Measurements from ENCODE around the gene ADH5.
"Not testable (repeated sequence)": the region's sequence is repeated elsewhere in the genome, so short reads cannot be mapped to it uniquely, and the experiment has no call there.

Gene ADH5

GRCh38 chr4:99121008-99121407 lies 32.4 kb upstream of the ADH5 start:
- Histone ChIP-seq H3K36me3 (no peaks in the 10 kb centered on the region), H3K9me3 (no peaks in the 10 kb centered on the region), H3K27me3 (no peaks in the 10 kb centered on the region), H3K4me1 (no peaks in the 10 kb centered on the region), H3K4me3 (ENCODE audit: low read depth, low read length) (no peak overlapping the region)
- DNase-seq: no peak
- no peak for TF ChIP-seq CTCF (IDR thresholded peaks at IDR 0.05; ENCODE audit: low read depth, low read length)

GRCh38 chr4:99120501-99120900 lies 31.9 kb upstream of the ADH5 start:
- no peaks in the 10 kb centered on the region for H3K9me3 ChIP-seq
- H3K36me3 ChIP-seq: no peaks in the 10 kb centered on the region
- no peak for TF ChIP-seq CTCF (IDR thresholded peaks at IDR 0.05; ENCODE audit: low read depth, low read length)
- DNase-seq: no peak
- H3K4me1 ChIP-seq: no peaks in the 10 kb centered on the region
- no peaks in the 10 kb centered on the region for H3K27me3 ChIP-seq
- no peak overlapping the region for H3K4me3 ChIP-seq (ENCODE audit: low read depth, low read length)

GRCh38 chr4:99117876-99118693 lies 29.5 kb upstream of the ADH5 start:
- H3K36me3 ChIP-seq: no peaks in the 10 kb centered on the region
- no peak for DNase-seq
- no peak overlapping the region for H3K4me3 ChIP-seq (ENCODE audit: low read depth, low read length)
- no peaks in the 10 kb centered on the region for H3K9me3 ChIP-seq
- H3K27me3 ChIP-seq: no peaks in the 10 kb centered on the region
- peak; percentile 30; the same call in 1 of the 2 replicates for TF ChIP-seq CTCF (IDR thresholded peaks at IDR 0.05; ENCODE audit: low read depth, low read length)
- no peaks in the 10 kb centered on the region for H3K4me1 ChIP-seq

- not testable (repeated sequence) for H3K4me1 ChIP-seq; H3K36me3 ChIP-seq; H3K27me3 ChIP-seq; DNase-seq; H3K4me3 ChIP-seq (ENCODE audit: low read depth, low read length); H3K9me3 ChIP-seq
These were observed 28.7 kb upstream of the ADH5 start for GRCh38 chr4:99117122-99117841.

- H3K36me3 ChIP-seq; H3K4me1 ChIP-seq; DNase-seq; H3K9me3 ChIP-seq; H3K27me3 ChIP-seq; H3K4me3 ChIP-seq (ENCODE audit: low read depth, low read length): not testable (repeated sequence)
These were observed 20.7 kb upstream of the ADH5 start for GRCh38 chr4:99109286-99109685.

GRCh38 chr4:99104153-99104552 lies 15.6 kb upstream of the ADH5 start:
- Histone ChIP-seq H3K4me3 (ENCODE audit: low read depth, low read length) (no peak overlapping the region), H3K27me3 (0 out of 2 replicates have a peak, but pooled peaks cover 4% of the 10 kb centered on the region), H3K9me3 (no peaks in the 10 kb centered on the region), H3K4me1 (no peaks in the 10 kb centered on the region), H3K36me3 (no peaks in the 10 kb centered on the region)
- no peak for TF ChIP-seq CTCF (IDR thresholded peaks at IDR 0.05; ENCODE audit: low read depth, low read length)
- DNase-seq: no peak

GRCh38 chr4:99103166-99103565 lies 14.6 kb upstream of the ADH5 start:
- no peaks in the 10 kb centered on the region for H3K4me1 ChIP-seq
- no peaks in the 10 kb centered on the region for H3K36me3 ChIP-seq
- DNase-seq: no peak
- no peaks in the 10 kb centered on the region for H3K9me3 ChIP-seq
- TF ChIP-seq CTCF (IDR thresholded peaks at IDR 0.05; ENCODE audit: low read depth, low read length): no peak
- no peak overlapping the region for H3K4me3 ChIP-seq (ENCODE audit: low read depth, low read length)
- 0 out of 2 replicates have a peak, but pooled peaks cover 4% of the 10 kb centered on the region for H3K27me3 ChIP-seq

All from BE2C (cell line).